PFSK-1 (cell line): Measurements from ENCODE around the gene DAB2IP.

Source experiments
- FOXP2 ChIP-seq: optimal IDR thresholded peaks from 2 replicates; pipeline ENCODE3; 2011; ENCODE audit warnings: borderline replicate concordance, control low read depth, inconsistent platforms; ENCODE audit not compliant: insufficient read depth; ENCODE audit errors: extremely low read length, extremely low read depth
- POLR2AphosphoS5 ChIP-seq: IDR thresholded peaks from 2 replicates; pipeline ENCODE4 v1.6.1; 2012; ENCODE audit warnings: low read depth, mild to moderate bottlenecking, control low read depth, low read length, moderate library complexity
- SIN3A ChIP-seq: IDR thresholded peaks from 2 replicates; pipeline ENCODE4 v1.6.1; 2012; ENCODE audit warnings: mild to moderate bottlenecking, low read length, moderate library complexity, borderline replicate concordance; ENCODE audit not compliant: insufficient read depth
- TAF1 ChIP-seq: IDR thresholded peaks from 2 replicates; pipeline ENCODE4 v1.6.1; 2012; ENCODE audit warnings: low read length, control low read depth, borderline replicate concordance; ENCODE audit not compliant: insufficient read depth
- TF ChIP-seq, protein P1 (sequence below), 2 experiments: IDR thresholded peaks; 2 replicates each; pipeline versions ENCODE4 v1.6.1 to v1.8.0; 2011 to 2012; ENCODE audit warnings: low read depth in 2 of 2, low read length in 2 of 2, control low read depth in 1 of 2, inconsistent platforms in 1 of 2, mild to moderate bottlenecking in 1 of 2, moderate library complexity in 1 of 2; ENCODE audit not compliant: insufficient read depth in 1 of 2

DNA sequence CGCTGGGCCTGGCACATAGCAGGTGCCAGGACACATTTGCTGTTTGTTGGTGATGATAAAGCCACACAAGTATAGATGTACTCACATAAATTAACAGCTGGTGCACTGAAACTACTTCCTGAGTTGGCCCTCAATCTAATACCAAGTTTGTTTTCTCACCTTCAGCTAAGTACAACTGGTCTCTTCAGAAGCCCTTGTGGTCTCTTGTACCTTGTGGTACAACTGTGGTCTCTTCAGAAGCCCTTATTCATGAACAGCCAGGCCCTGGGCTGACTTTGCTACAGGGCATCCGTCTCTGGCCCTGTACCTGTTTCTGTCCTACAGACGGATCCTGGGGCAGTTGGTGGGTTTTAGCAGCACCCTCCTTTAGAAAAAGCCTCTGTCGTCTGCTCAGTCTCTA, 81.5 kb downstream of the DAB2IP start:
- TF ChIP-seq TAF1 (no peak), SIN3A (no peak), POLR2AphosphoS5 (no peak), FOXP2 (no peak)
- TF ChIP-seq, protein P1, sequence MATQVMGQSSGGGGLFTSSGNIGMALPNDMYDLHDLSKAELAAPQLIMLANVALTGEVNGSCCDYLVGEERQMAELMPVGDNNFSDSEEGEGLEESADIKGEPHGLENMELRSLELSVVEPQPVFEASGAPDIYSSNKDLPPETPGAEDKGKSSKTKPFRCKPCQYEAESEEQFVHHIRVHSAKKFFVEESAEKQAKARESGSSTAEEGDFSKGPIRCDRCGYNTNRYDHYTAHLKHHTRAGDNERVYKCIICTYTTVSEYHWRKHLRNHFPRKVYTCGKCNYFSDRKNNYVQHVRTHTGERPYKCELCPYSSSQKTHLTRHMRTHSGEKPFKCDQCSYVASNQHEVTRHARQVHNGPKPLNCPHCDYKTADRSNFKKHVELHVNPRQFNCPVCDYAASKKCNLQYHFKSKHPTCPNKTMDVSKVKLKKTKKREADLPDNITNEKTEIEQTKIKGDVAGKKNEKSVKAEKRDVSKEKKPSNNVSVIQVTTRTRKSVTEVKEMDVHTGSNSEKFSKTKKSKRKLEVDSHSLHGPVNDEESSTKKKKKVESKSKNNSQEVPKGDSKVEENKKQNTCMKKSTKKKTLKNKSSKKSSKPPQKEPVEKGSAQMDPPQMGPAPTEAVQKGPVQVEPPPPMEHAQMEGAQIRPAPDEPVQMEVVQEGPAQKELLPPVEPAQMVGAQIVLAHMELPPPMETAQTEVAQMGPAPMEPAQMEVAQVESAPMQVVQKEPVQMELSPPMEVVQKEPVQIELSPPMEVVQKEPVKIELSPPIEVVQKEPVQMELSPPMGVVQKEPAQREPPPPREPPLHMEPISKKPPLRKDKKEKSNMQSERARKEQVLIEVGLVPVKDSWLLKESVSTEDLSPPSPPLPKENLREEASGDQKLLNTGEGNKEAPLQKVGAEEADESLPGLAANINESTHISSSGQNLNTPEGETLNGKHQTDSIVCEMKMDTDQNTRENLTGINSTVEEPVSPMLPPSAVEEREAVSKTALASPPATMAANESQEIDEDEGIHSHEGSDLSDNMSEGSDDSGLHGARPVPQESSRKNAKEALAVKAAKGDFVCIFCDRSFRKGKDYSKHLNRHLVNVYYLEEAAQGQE (IDR thresholded peaks at IDR 0.05; ENCODE audit: insufficient read depth in 1 of 2, low read depth in 2 of 2, low read length in 2 of 2), result no peak
